Ovary (tissue), 3 donors: Measurements from ENCODE around the gene DIS3L.

Experiments
- POLR2A ChIP-seq: fragments of 450-650 bp; IDR thresholded peaks from one replicate; pipeline ENCODE4 v1.6.1; 2017; ENCODE audit warnings: antibody characterized with exemption, mild to moderate bottlenecking, moderate library complexity
- TF ChIP-seq, protein P1 (sequence below), 3 donors: fragments of 450-650 bp in 2 of 3; fragments of 200-600 bp in 1 of 3; IDR thresholded peaks; one replicate each; pipeline versions ENCODE4 v1.5.1 to v1.8.0; 2016 to 2022; ENCODE audit warnings: antibody characterized with exemption in 3 of 3, mild to moderate bottlenecking in 1 of 3
- donor health status: DM: no; HTN: no; CAD: no.

DNA sequence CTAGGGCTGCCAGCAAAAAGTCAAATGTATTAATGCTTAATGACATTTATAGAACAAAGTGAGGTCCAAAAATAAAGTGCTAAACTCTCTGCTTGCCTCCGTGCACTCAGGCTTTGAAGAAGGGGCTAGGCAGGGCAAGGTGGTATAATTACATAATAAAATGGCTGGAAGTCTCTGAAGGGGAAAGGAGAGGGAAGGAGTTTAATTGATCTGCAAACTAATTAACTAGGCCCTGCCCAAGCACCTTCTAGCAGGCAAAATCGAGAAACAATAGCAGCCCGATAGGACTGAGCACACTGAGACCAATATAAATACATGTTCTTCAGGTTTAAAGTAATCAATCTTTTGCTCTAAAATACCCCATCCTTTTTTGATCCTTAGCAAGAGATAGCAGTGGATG lies 13.0 kb downstream of the DIS3L start:
- TF ChIP-seq, protein P1, sequence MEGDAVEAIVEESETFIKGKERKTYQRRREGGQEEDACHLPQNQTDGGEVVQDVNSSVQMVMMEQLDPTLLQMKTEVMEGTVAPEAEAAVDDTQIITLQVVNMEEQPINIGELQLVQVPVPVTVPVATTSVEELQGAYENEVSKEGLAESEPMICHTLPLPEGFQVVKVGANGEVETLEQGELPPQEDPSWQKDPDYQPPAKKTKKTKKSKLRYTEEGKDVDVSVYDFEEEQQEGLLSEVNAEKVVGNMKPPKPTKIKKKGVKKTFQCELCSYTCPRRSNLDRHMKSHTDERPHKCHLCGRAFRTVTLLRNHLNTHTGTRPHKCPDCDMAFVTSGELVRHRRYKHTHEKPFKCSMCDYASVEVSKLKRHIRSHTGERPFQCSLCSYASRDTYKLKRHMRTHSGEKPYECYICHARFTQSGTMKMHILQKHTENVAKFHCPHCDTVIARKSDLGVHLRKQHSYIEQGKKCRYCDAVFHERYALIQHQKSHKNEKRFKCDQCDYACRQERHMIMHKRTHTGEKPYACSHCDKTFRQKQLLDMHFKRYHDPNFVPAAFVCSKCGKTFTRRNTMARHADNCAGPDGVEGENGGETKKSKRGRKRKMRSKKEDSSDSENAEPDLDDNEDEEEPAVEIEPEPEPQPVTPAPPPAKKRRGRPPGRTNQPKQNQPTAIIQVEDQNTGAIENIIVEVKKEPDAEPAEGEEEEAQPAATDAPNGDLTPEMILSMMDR (IDR thresholded peaks at IDR 0.05), result no peak
- TF ChIP-seq POLR2A, result no peak
